Choroid plexus epithelial cell (primary cell): ENCODE results near the gene PPP1R7.

Experiments used
- DNase-seq: peaks from one replicate; pipeline ENCODE4 v3.0.0-alpha.2; 2010; ENCODE audit warnings: low read depth
- H3K4me3 ChIP-seq: 2 replicates; pipeline ENCODE4 v1.5.1; 2011; ENCODE audit warnings: low read depth, mild to moderate bottlenecking, control low read depth, low read length, moderate library complexity
- TF ChIP-seq, protein P1 (sequence below): conservative IDR thresholded peaks from 2 replicates; pipeline ENCODE4 v1.5.1; 2011; ENCODE audit warnings: low read depth, mild to moderate bottlenecking, control low read depth, inconsistent platforms, low read length, moderate library complexity

The PPP1R7 gene

DNA sequence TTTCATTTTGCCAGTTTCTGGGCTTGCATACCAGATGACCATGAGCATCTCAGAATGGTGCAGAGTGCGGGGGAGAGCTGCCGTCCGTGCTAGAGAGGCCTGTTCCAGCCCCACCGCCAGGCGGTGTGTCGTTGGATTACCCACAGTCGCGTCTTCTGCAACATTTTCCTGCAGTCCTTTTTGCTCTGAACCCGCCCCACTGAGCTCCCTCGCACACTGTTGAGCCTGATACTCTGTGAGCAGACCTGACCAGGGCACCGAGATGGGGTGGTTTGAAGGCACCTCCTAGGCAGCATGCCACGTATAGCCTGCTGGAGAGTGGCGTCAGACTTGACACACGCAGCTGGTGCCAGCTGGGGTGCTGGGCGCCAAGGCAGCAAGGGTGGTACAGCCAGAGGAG, 18.1 kb downstream of the PPP1R7 start:
- no peak for DNase-seq
- TF ChIP-seq, protein P1, sequence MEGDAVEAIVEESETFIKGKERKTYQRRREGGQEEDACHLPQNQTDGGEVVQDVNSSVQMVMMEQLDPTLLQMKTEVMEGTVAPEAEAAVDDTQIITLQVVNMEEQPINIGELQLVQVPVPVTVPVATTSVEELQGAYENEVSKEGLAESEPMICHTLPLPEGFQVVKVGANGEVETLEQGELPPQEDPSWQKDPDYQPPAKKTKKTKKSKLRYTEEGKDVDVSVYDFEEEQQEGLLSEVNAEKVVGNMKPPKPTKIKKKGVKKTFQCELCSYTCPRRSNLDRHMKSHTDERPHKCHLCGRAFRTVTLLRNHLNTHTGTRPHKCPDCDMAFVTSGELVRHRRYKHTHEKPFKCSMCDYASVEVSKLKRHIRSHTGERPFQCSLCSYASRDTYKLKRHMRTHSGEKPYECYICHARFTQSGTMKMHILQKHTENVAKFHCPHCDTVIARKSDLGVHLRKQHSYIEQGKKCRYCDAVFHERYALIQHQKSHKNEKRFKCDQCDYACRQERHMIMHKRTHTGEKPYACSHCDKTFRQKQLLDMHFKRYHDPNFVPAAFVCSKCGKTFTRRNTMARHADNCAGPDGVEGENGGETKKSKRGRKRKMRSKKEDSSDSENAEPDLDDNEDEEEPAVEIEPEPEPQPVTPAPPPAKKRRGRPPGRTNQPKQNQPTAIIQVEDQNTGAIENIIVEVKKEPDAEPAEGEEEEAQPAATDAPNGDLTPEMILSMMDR = no peak
- no peak overlapping the region for H3K4me3 ChIP-seq

DNA sequence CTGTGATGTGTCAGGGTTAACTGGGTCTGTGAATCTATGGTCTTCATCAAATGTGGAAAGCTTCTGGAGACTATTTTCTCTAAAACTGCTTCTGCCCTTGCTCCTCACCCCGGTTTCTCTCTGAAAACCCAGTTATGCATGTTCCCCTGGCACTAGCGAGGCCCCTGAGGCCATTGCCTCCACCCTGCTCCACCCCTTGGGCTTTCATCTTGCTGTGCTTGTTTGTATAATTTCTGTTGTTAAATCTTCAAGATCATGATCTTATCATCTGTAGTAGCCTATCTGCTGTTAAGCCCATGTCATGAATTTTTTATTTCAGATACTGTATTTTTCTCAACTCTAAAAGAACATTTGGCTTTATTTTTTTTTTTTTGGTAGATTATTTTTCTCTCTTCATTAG, 23.3 kb downstream of the PPP1R7 start:
- TF ChIP-seq, protein P1 = no peak

DNA sequence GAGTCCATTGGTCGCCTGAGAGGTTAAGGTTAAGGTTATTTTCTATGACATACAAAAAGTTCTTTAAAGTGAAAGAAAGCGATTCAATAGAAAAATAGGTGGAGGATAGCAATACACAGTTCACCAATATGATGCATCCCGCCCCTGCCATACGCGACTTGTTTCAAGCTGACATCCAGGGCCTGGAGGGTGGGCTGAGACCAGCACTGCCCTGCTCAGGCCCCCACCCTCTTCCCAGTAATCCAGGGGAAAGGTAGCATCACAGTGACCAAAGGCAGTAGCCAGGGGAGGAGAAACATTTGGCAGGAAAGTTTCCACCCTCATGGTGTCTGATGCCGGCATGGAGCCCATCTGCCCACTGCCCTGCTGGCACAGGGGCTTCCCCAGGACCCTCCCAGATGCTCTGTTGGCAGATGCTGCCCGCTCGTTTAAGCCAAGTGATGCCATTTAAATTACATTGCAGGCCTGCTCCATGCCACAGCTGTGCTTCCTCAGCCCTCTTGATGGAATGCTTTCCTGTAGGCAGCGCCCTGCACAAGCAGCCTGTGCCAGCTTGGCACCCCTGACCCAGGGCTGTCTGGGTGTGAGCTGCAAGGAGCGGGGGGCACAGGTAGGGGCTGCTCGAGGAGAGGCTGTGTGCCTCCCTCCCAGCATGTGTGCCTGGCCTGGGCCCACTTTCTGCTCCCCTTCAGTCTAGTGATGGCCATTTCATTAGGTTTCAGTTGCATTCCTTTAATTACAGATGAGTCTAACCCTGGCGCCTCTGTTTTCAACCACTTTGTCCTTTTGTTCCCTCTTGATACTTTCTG, 27.5 kb downstream of the PPP1R7 start:
- TF ChIP-seq, protein P1 = no peak
- no peak overlapping the region for H3K4me3 ChIP-seq
- no peak for DNase-seq

More for the DNA sequence above, 23.3 kb downstream of the PPP1R7 start:
- no peak for DNase-seq
- H3K4me3 ChIP-seq = no peak overlapping the region

DNA sequence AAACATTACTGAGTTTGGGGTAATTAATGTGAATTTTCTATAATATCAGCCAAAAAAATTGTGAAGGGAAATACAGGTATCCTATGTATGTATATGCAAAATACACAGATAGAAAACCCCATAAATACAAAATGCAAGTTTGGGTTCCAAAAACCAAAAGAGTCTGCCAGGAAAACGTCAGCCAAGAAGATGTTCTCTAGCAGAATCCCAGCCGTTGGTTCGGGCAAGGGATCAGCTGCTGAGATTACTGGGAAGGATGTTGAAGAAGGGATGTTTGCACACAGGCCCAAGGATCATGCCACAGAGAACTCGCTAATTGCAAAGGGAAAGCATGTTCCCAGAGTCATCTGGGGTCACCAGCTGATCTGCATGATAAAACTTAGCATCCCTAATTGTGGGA, 28.7 kb downstream of the PPP1R7 start:
- DNase-seq = no peak
- TF ChIP-seq, protein P1 = no peak
- H3K4me3 ChIP-seq = no peak overlapping the region

DNA sequence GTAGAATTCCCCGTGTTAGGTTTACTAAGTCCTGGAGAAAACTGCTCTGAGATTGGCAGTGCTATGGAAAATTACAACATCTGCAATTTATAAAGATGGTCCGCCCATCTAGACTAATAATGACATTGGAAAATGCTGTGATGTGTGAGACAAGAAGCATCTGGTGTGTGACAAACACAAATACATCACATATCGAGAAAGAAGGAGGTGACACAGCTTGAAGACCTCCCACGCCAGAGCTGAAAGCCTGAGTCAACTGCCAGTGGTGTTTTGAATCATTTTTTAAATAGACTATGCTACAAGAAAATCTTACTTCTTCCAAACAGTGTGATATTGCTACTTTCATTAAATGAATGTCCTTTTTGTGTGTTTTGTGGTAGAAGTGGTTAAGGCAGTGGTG, 29.6 kb downstream of the PPP1R7 start:
- no peak for DNase-seq
- TF ChIP-seq, protein P1 = no peak
- no peak overlapping the region for H3K4me3 ChIP-seq

DNA sequence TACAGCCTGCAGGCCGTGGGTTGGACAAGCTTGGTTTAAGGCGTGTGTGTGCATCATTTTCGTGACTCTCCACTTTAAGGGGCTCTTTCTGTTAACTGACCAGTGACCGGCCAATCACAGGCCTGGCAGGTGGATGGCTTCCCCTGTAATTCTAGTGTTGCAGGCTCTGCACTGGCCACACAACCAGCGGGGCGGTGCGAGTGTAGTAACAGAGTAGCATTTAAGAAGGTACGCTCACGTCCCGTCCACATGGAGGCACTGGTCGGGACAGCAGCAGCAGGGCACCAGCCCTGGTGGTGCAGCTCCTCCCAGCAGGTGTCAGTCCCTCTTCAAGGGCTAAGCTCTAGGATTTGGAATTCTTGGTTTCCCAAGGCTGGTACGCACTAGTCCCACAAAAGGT, 30.2 kb downstream of the PPP1R7 start:
- H3K4me3 ChIP-seq = no peak overlapping the region
- TF ChIP-seq, protein P1 = no peak
- no peak for DNase-seq

DNA sequence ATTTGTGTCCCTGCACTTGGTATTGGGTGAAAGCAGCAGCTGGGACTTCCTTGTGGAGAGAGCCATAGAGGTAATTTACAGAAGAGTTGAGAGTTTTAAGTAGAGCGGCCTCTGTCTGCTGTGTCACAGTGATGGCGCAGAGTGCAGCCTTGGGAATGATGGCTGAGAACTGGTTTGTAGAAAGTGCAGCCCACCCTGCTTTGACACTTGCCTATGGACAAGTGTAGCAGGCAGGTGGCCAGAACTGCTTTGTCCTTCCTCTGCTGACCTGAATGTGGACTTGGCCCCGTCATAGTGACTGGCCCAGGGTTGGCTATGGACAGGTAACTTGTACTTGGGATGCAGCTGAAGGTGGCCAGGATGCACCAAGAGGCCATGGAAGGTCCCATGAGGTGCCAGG, 31.9 kb downstream of the PPP1R7 start:
- TF ChIP-seq, protein P1 = no peak
- no peak overlapping the region for H3K4me3 ChIP-seq
- DNase-seq = no peak
